Skeletal muscle satellite cell (primary cell): ENCODE measurements around the gene BARX1.

Source experiments
- H3K27me3 ChIP-seq: 2 replicates; pipeline ENCODE4 v1.7.0; 2013; ENCODE audit warnings: low read length; ENCODE audit not compliant: control insufficient read depth, insufficient read depth
- H3K36me3 ChIP-seq: 2 replicates; pipeline ENCODE4 v1.7.0; 2013; ENCODE audit warnings: mild to moderate bottlenecking, control low read depth, low read length; ENCODE audit not compliant: insufficient read depth
- H3K4me1 ChIP-seq: 2 replicates; pipeline ENCODE4 v1.7.0; 2013; ENCODE audit warnings: low read length; ENCODE audit not compliant: control insufficient read depth, insufficient read depth
- H3K4me2 ChIP-seq: 2 replicates; pipeline ENCODE4 v1.7.0; 2013; ENCODE audit warnings: mild to moderate bottlenecking, low read length
- H3K4me3 ChIP-seq: 2 replicates; pipeline ENCODE4 v1.7.0; 2013; ENCODE audit warnings: low read length
- H3K9ac ChIP-seq: 2 replicates; pipeline ENCODE4 v1.7.0; 2013; ENCODE audit warnings: mild to moderate bottlenecking, low read depth, low read length, moderate library complexity
- H3K9me3 ChIP-seq: replicated peaks from 2 replicates; pipeline ENCODE4 v1.7.0; 2013; ENCODE audit warnings: mild to moderate bottlenecking, control low read depth, low read length

BARX1 gene

GRCh38 chr9:93955981-93956784, 1.0 kb upstream of the BARX1 start:
- Histone ChIP-seq H3K4me3 (peak overlapping the region; percentile 33), H3K4me1 (peaks cover 8% of the 10 kb centered on the region), H3K9me3 (no peaks in the 10 kb centered on the region), H3K9ac (no peak overlapping the region), H3K27me3 (peaks cover 84% of the 10 kb centered on the region), H3K36me3 (no peaks in the 10 kb centered on the region), H3K4me2 (peak overlapping the region; percentile 64)

- Histone ChIP-seq H3K9ac (no peak overlapping the region), H3K9me3 (no peaks in the 10 kb centered on the region), H3K4me3 (no peak overlapping the region), H3K4me2 (peak overlapping the region; percentile 44), H3K4me1 (peaks cover 8% of the 10 kb centered on the region), H3K36me3 (no peaks in the 10 kb centered on the region), H3K27me3 (peaks cover 86% of the 10 kb centered on the region)
These were observed 607 bp downstream of the BARX1 start for GRCh38 chr9:93954434-93955061.

- no peaks in the 10 kb centered on the region for H3K36me3 ChIP-seq
- peaks cover 4% of the 10 kb centered on the region for H3K4me1 ChIP-seq
These were observed 1.4 kb downstream of the BARX1 start for GRCh38 chr9:93953496-93954433.

GRCh38 chr9:93952784-93953495, 2.2 kb downstream of the BARX1 start:
- Histone ChIP-seq H3K4me3 (no peak overlapping the region), H3K4me1 (peaks cover 4% of the 10 kb centered on the region), H3K36me3 (no peaks in the 10 kb centered on the region)

More at GRCh38 chr9:93953496-93954433, 1.4 kb downstream of the BARX1 start:
- Histone ChIP-seq H3K9ac (no peak overlapping the region), H3K4me3 (no peak overlapping the region), H3K9me3 (no peaks in the 10 kb centered on the region), H3K27me3 (peaks cover 87% of the 10 kb centered on the region), H3K4me2 (no peak overlapping the region)

GRCh38 chr9:93952119-93952783, 2.9 kb downstream of the BARX1 start:
- Histone ChIP-seq H3K9ac (no peak overlapping the region), H3K27me3 (peaks cover 91% of the 10 kb centered on the region), H3K9me3 (no peaks in the 10 kb centered on the region), H3K36me3 (no peaks in the 10 kb centered on the region), H3K4me1 (peaks cover 4% of the 10 kb centered on the region), H3K4me3 (no peak overlapping the region), H3K4me2 (peak overlapping the region; percentile 92)

More at GRCh38 chr9:93952784-93953495, 2.2 kb downstream of the BARX1 start:
- Histone ChIP-seq H3K9ac (no peak overlapping the region), H3K27me3 (peaks cover 91% of the 10 kb centered on the region), H3K4me2 (no peak overlapping the region), H3K9me3 (no peaks in the 10 kb centered on the region)

GRCh38 chr9:93951655-93952118, 3.5 kb downstream of the BARX1 start:
- Histone ChIP-seq H3K36me3 (no peaks in the 10 kb centered on the region), H3K4me3 (peak overlapping the region; percentile 12), H3K27me3 (peaks cover 89% of the 10 kb centered on the region), H3K4me2 (peak overlapping the region; percentile 92), H3K4me1 (peaks cover 4% of the 10 kb centered on the region), H3K9me3 (no peaks in the 10 kb centered on the region), H3K9ac (no peak overlapping the region)

- H3K4me2 ChIP-seq: peak overlapping the region; percentile 92
- H3K27me3 ChIP-seq: peaks cover 89% of the 10 kb centered on the region
- H3K36me3 ChIP-seq: no peaks in the 10 kb centered on the region
- H3K9ac ChIP-seq: peak overlapping the region; percentile 18
- peaks cover 4% of the 10 kb centered on the region for H3K4me1 ChIP-seq
- no peaks in the 10 kb centered on the region for H3K9me3 ChIP-seq
- peak overlapping the region; percentile 69 for H3K4me3 ChIP-seq
These were observed 4.2 kb downstream of the BARX1 start for GRCh38 chr9:93950619-93951601.

- no peak overlapping the region for H3K4me3 ChIP-seq
- H3K4me1 ChIP-seq: no peaks in the 10 kb centered on the region
- no peak overlapping the region for H3K4me2 ChIP-seq
- no peaks in the 10 kb centered on the region for H3K9me3 ChIP-seq
- no peak overlapping the region for H3K9ac ChIP-seq
- H3K36me3 ChIP-seq: no peaks in the 10 kb centered on the region
- peaks cover 93% of the 10 kb centered on the region for H3K27me3 ChIP-seq
These were observed 5.3 kb downstream of the BARX1 start for GRCh38 chr9:93949694-93950449.

GRCh38 chr9:93949073-93949693, 6.0 kb downstream of the BARX1 start:
- H3K4me1 ChIP-seq: no peaks in the 10 kb centered on the region
- no peak overlapping the region for H3K9ac ChIP-seq
- peaks cover 93% of the 10 kb centered on the region for H3K27me3 ChIP-seq
- no peaks in the 10 kb centered on the region for H3K9me3 ChIP-seq
- no peak overlapping the region for H3K4me3 ChIP-seq
- no peaks in the 10 kb centered on the region for H3K36me3 ChIP-seq
- H3K4me2 ChIP-seq: no peak overlapping the region
